K562 (cell line): ENCODE results near the gene ITGAL. TPM values are rescaled to one million over a fixed set of nuclear protein-coding genes. Genes with fewer than 3 reads are reported as not detected.

Source experiments
- CREB3L1 ChIP-seq: fragments of 450-650 bp; IDR thresholded peaks from 2 replicates; pipeline ENCODE4 v1.6.1; 2014; ENCODE audit warnings: low read depth, mild to moderate bottlenecking, moderate library complexity, borderline replicate concordance
- CTCF ChIP-seq, 3 experiments: IDR thresholded peaks in 2 of 3; conservative IDR thresholded peaks in 1 of 3; 2 replicates each; pipeline ENCODE4 v1.5.1; 2011 to 2012; ENCODE audit warnings: low read length in 3 of 3, mild to moderate bottlenecking in 3 of 3, control low read depth in 2 of 3, improper control_type of control experiment in 1 of 3, inconsistent platforms in 1 of 3, low read depth in 1 of 3, mixed read lengths in 1 of 3, moderate library complexity in 1 of 3; ENCODE audit not compliant: insufficient read depth in 2 of 3
- FOXP1 ChIP-seq: sonication (generic); formaldehyde crosslinking; IDR thresholded peaks from 2 replicates; pipeline ENCODE4 v1.8.0; 2022; ENCODE audit warnings: mild to moderate bottlenecking, missing genetic modification reagents
- FUS ChIP-seq: fragments of 200-400 bp; formaldehyde crosslinking; optimal IDR thresholded peaks from 2 replicates; pipeline ENCODE3; 2017; ENCODE audit warnings: low read depth, low read length
- HDAC1 ChIP-seq, 2 experiments: fragments of 450-650 bp; IDR thresholded peaks; 2 replicates each; pipeline ENCODE4 v1.6.1; 2016 to 2017; ENCODE audit warnings: inconsistent platforms in 1 of 2, mild to moderate bottlenecking in 1 of 2, moderate library complexity in 1 of 2
- HIVEP1 ChIP-seq: fragments of 250-450 bp; sonication (Bioruptor Pico); IDR thresholded peaks from 2 replicates; pipeline ENCODE4 v1.4.0; 2020; ENCODE audit warnings: mild to moderate bottlenecking
- HLTF ChIP-seq: fragments of 450-650 bp; IDR thresholded peaks from 2 replicates; pipeline ENCODE4 v1.6.1; 2016
- MEIS2 ChIP-seq: fragments of 450-650 bp; IDR thresholded peaks from 2 replicates; pipeline ENCODE4 v1.6.1; 2014; ENCODE audit warnings: mild to moderate bottlenecking; ENCODE audit not compliant: partially characterized antibody
- NFYB ChIP-seq: IDR thresholded peaks from 2 replicates; pipeline ENCODE4 v1.6.1; 2011; ENCODE audit warnings: mild to moderate bottlenecking, moderate library complexity; ENCODE audit not compliant: insufficient read length; ENCODE audit errors: extremely low read depth
- NRF1 ChIP-seq, 2 experiments: fragments of 450-650 bp; IDR thresholded peaks in 1 of 2; conservative IDR thresholded peaks in 1 of 2; 2 replicates each; pipeline ENCODE4 v1.6.1; 2014; ENCODE audit warnings: mild to moderate bottlenecking in 2 of 2
- OTX1 ChIP-seq: fragments of 450-650 bp; formaldehyde crosslinking; IDR thresholded peaks from 2 replicates; pipeline ENCODE4 v1.4.0; 2022; ENCODE audit warnings: mild to moderate bottlenecking
- RAD51 ChIP-seq: fragments of 450-650 bp; IDR thresholded peaks from 2 replicates; pipeline ENCODE4 v1.7.1; 2016; ENCODE audit warnings: low read depth, mild to moderate bottlenecking, borderline replicate concordance
- RBM39 ChIP-seq: fragments of 200-400 bp; formaldehyde crosslinking; optimal IDR thresholded peaks from 2 replicates; pipeline ENCODE3; 2018; ENCODE audit warnings: low read depth, low read length
- RUNX1 ChIP-seq: sonication (generic); IDR thresholded peaks from 2 replicates; pipeline ENCODE4 v1.6.1; 2016; ENCODE audit warnings: antibody characterized with exemption, low read depth
- SIN3A ChIP-seq, 2 experiments: fragments of 150-350 bp in 1 of 2; IDR thresholded peaks; 2 replicates each; pipeline ENCODE4 v1.6.1; 2011 to 2016; ENCODE audit warnings: borderline replicate concordance in 2 of 2, low read depth in 2 of 2, low read length in 2 of 2, mild to moderate bottlenecking in 2 of 2, moderate library complexity in 2 of 2; ENCODE audit not compliant: control insufficient read depth in 1 of 2
- TBP ChIP-seq: optimal IDR thresholded peaks from 2 replicates; pipeline ENCODE3; 2011; ENCODE audit warnings: low read depth, low read length, improper control_type of control experiment
- ZBTB49 ChIP-seq: sonication (generic); formaldehyde crosslinking; IDR thresholded peaks from 2 replicates; pipeline ENCODE4 v1.8.0; 2022; ENCODE audit warnings: missing genetic modification reagents, mild to moderate bottlenecking, borderline replicate concordance
- ZNF696 ChIP-seq: fragments of 250-450 bp; sonication (Bioruptor Pico); conservative IDR thresholded peaks from 2 replicates; pipeline ENCODE4 v1.4.0; 2020; ENCODE audit warnings: mild to moderate bottlenecking, moderate library complexity
- polyA plus RNA-seq, 8 experiments: library from polyadenylated mRNA; depleted of rRNA in 4 of 8; stranded (reverse) in 5 of 8; unstranded in 3 of 8; fragments of >200 nt; fragmentation: Nextera tagmentation in 2 of 8; fragmentation: Illumina TruSeq in 1 of 8; extraction: Ambion mirVana in 2 of 8; extraction: Trizol in 1 of 8; gene quantifications; 2 replicates each; pipeline versions ENCODE4 v1.2.1 to v1.2.3, GENCODE V29; 2011 to 2014; ENCODE audit warnings: inconsistent platforms in 1 of 8, missing spikeins in 1 of 8
- total RNA-seq, 7 experiments: library from RNA; depleted of rRNA in 6 of 7; stranded (reverse); fragments of >200 nt in 6 of 7; fragmentation: Illumina TruSeq in 2 of 7; extraction: Trizol in 2 of 7; gene quantifications; 2 replicates each; pipeline versions ENCODE4 v1.2.1 to v1.2.3, GENCODE V29; 2011 to 2021; ENCODE audit warnings: low replicate concordance in 1 of 7

Gene ITGAL
- total and polyA plus RNA-seq, 9 of the 15 experiments (the other 6 are each of a cell fraction or from before 2014, with no cell fraction given) = 0.01 to 0.53 TPM; not detected in 7

GRCh38 chr16:30526823-30527634 lies 54.5 kb downstream of the ITGAL start (continued):
- TF ChIP-seq ZNF696 (CRISPR knock-in tag) = no peak
- TF ChIP-seq FOXP1 (CRISPR knock-in tag) = peak; percentile 76; the same call in 1 of the 2 replicates
- no peak for TF ChIP-seq MEIS2
- TF ChIP-seq TBP = peak; percentile 12
- TF ChIP-seq FUS = peak; percentile 64
- no peak for TF ChIP-seq ZBTB49
- peak in 1 of 2 experiments; percentile 31; a peak in 1 of 4 replicates for TF ChIP-seq HDAC1 (IDR thresholded peaks at IDR 0.05)
- peak; percentile 49; the same call in 1 of the 2 replicates for TF ChIP-seq HLTF
- TF ChIP-seq NRF1 (conservative IDR thresholded peaks at IDR 0.05 in 1 of 2, IDR thresholded peaks at IDR 0.05 in 1 of 2) = peak; percentile 84 to 85
- TF ChIP-seq RUNX1 = 0 out of 2 replicates have a peak, but pooled peaks have one; percentile 1
- peak; percentile 12; the same call in 1 of the 2 replicates for TF ChIP-seq RAD51
- TF ChIP-seq NFYB = peak; percentile 24
- TF ChIP-seq RBM39 = no peak
- TF ChIP-seq SIN3A (IDR thresholded peaks at IDR 0.05; ENCODE audit: borderline replicate concordance in 2 of 2, control insufficient read depth in 1 of 2, low read depth in 2 of 2, low read length in 2 of 2) = peak; percentile 7 to 67; a peak in 1 of 4 replicates
- TF ChIP-seq CREB3L1 = peak; percentile 80; the same call in 1 of the 2 replicates
- TF ChIP-seq OTX1 (CRISPR knock-in tag) = peak; percentile 73
- TF ChIP-seq HIVEP1 (CRISPR knock-in tag) = no peak
- TF ChIP-seq CTCF (IDR thresholded peaks at IDR 0.05 in 2 of 3, conservative IDR thresholded peaks at IDR 0.05 in 1 of 3; ENCODE audit: insufficient read depth in 2 of 3, low read depth in 1 of 3, low read length in 3 of 3) = peak; percentile 20 to 37 (median 31); a peak in 4 of 6 replicates
